ENCODE measurements around the gene SCYL3.

- TF ChIP-seq POLR2A (IDR thresholded peaks at IDR 0.05): no peak
- TF ChIP-seq CTCF (IDR thresholded peaks at IDR 0.05 in 4 of 5, conservative IDR thresholded peaks at IDR 0.05 in 1 of 5): no peak
These were observed 15.2 kb downstream of the SCYL3 start for GRCh38 chr1:169878498-169878897.
